Measurements from ENCODE around the gene ATP4A.

- TF ChIP-seq CTCF (IDR thresholded peaks at IDR 0.05), result no peak
- TF ChIP-seq POLR2AphosphoS5 (IDR thresholded peaks at IDR 0.05), result no peak
- no peak for TF ChIP-seq POLR2A (IDR thresholded peaks at IDR 0.05)
Observed at GRCh38 chr19:35554076-35554475, 9.4 kb downstream of the ATP4A start.

Measured in sigmoid colon (tissue), 4 donors.